GM21529 (cell line): ENCODE data around the gene IBA57.

Experiments
- ATAC-seq: cut with Tn5 transposase; IDR thresholded peaks from one replicate; pipeline ENCODE4 v1.9.1; 2021; ENCODE audit not compliant: unreplicated experiment

IBA57 gene

DNA sequence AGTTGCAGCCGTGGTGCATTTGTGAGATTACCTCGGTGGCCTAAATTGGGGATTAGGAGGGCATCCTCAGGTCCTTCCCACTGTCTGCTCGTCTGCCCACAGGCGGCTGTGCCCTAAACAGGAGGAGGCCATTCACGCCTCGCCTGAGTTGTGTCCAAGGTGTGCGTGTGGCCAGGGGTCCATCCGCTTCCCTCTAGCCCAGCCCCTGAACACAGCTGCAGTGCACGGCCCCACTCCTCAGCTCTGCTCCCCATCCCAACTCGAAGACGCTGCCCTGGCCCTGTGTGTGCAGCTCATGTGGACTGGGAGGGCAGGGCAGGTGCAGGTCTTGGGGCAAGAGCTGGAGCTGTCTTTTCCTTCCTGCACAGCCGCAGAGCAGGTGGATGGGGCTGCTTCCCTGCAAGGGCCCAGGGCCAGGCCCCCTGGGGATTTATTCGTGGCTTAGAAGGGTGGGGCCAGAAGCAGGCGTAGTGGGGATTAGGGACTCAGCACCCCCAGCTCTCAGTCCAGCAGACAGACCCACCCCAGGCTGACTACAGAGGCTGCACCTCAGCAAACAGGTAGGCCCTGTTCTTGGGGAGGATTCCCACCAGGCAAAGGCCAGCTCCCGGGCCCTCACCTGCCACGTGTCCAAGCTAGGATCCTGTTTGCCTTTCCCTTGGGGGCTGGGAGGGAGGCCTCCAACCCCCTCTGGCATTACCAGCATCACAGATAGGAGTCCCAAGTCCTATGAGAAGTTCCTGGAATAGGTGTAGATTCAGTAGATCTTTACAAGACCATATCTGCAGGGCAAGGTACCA is 21.2 kb upstream of the IBA57 start:
- no peak for ATAC-seq

- no peak for ATAC-seq
Observed at GRCh38 chr1:228144993-228145343, 20.6 kb upstream of the IBA57 start.

DNA sequence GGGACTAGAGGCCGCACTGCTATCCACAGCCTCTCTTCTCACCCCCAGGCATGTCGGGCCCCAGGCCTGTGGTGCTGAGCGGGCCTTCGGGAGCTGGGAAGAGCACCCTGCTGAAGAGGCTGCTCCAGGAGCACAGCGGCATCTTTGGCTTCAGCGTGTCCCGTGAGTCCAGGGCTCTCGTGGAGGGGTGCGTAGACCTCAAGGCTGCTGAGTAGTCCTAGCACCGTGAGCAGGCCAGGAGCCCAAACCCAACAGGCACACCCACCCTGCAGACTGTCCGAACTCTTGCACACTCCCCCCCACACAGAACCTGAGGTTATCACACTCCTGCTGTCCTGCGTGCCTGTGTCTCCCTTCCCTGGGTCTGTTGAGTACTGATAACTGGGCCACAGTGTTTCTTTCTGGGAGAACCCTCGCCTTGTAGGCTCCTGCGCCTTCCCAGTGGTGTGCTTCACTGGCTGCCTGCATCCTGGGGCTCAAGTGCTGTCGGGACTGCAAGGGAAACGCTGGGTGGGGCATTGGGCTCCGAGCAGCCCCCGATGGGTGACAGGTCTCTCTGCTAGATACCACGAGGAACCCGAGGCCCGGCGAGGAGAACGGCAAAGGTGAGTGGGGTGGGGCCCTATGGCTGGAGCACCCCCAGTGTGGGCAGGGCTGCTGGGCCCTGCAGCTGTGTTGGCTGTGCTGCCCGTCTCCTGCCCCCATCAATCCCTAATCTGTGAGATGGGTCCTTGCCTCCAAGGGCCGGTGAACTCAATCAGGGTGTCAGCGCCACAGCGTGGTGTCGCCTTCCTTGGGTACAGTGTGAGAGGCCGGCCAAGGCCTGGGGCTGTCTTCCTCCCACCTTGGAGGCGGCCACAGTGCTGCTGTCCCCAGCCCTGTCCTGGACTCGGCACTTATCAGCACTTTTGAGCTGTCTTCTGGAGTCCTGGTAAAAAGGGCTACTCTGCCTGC is 19.9 kb upstream of the IBA57 start:
- no peak for ATAC-seq

- no peak for ATAC-seq
Observed at GRCh38 chr1:228146417-228147150, 19.0 kb upstream of the IBA57 start.

GRCh38 chr1:228147151-228147693 is 18.4 kb upstream of the IBA57 start:
- no peak for ATAC-seq

- no peak for ATAC-seq
Observed at GRCh38 chr1:228147768-228148167, 17.8 kb upstream of the IBA57 start.

GRCh38 chr1:228148196-228148861 is 17.3 kb upstream of the IBA57 start:
- no peak for ATAC-seq

GRCh38 chr1:228148935-228149405 is 16.6 kb upstream of the IBA57 start:
- ATAC-seq = no peak

GRCh38 chr1:228149406-228150119 is 16.0 kb upstream of the IBA57 start, which contains the start of gene GJC2:
Gene GJC2, plus strand, starts transcription at chr1:228149930. Its CDS starts 7,829 bp downstream, at chr1:228157759.
- no peak for ATAC-seq

DNA sequence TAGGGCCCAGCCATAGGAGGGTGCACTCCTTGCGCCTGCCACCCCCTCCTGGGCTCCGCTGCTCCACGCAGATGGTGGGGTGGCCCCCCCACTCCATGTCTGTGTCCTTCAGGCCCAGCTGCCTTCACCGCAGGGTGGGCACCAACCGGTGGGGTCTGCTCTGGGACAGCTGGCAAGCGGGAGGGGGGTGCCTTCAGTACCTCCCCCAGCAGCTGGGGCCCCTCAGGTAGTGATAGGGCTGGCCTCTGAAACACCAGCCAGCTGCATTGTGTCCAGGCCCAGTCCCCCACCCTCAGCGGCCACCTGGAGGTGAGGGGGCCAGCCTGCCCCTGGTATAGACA is 15.5 kb upstream of the IBA57 start:
- no peak for ATAC-seq

- ATAC-seq = no peak
Observed at GRCh38 chr1:228150461-228151179, 15.0 kb upstream of the IBA57 start.

- ATAC-seq = no peak
Observed at GRCh38 chr1:228151180-228151925, 14.3 kb upstream of the IBA57 start.

GRCh38 chr1:228152097-228152917 is 13.3 kb upstream of the IBA57 start:
- ATAC-seq = no peak

DNA sequence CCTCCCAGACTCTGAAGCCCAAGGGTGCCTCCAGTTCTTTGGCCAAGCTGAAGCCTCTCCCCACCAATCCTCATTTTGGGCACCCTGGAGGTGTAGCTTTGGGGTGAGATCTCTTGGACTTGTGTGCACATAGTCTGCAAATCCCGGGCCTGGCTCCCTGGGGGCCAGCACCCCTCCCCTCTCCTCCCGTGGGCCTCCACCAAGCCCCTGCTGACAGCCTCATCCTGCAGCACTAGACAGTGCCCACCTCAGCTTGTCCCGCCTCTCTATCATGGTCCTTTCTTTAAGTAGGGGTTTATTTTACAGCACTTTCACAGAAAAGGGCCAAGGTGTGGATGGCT is 12.7 kb upstream of the IBA57 start:
- ATAC-seq = no peak

DNA sequence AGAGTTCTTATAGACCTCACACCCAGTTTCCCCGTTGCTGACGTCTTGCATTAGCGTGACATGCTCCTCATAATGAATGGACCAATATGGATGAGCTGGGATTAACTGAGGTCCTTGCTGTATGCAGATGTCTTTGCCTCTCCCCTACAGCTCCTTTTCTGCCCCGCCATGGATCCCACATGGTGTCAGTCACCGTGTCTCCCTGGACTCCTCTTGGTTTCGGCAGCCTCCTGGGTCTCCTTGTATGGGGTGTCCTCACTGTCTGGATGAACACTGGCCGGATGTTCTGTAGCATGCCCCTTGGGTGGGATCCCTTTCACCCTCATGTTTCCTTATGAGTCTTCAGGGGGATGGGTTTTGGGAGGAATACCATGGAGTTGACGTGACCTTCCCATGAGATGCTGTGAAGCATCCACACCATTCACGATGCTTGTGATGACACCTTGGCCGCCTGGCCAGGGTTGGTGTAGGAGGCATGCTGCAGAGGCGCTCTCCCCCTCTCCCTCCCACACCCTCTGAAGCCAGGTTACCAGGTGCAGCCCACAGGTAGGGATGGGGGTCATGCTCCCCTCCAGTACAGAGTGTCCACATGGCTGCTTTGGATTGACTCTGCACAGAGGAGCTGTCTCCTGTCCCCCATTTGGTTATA is 11.5 kb upstream of the IBA57 start:
- ATAC-seq = no peak

GRCh38 chr1:228154670-228155571 is 10.7 kb upstream of the IBA57 start:
- no peak for ATAC-seq
